WTC11 (cell line): ENCODE data around the gene KDM4C.

Experiments used
- ATF2 ChIP-seq: sonication (generic); formaldehyde crosslinking; IDR thresholded peaks from 2 replicates; pipeline ENCODE4 v1.8.1; 2022; ENCODE audit warnings: low read depth, missing genetic modification reagents, borderline replicate concordance
- CTCF ChIP-seq: fragments of 200-600 bp; IDR thresholded peaks from 2 replicates; pipeline ENCODE4 v1.8.0; 2022; ENCODE audit warnings: antibody characterized with exemption
- ETV6 ChIP-seq: sonication (generic); formaldehyde crosslinking; IDR thresholded peaks from 2 replicates; pipeline ENCODE4 v1.8.1; 2022; ENCODE audit warnings: mild to moderate bottlenecking, missing genetic modification reagents
- RELA ChIP-seq: sonication (generic); formaldehyde crosslinking; IDR thresholded peaks from 2 replicates; pipeline ENCODE4 v1.8.1; 2022; ENCODE audit warnings: missing genetic modification reagents, mild to moderate bottlenecking, borderline replicate concordance
- TEAD4 ChIP-seq: sonication (generic); formaldehyde crosslinking; IDR thresholded peaks from 2 replicates; pipeline ENCODE4 v1.8.0; 2022; ENCODE audit warnings: mild to moderate bottlenecking, missing genetic modification reagents
- ZNF138 ChIP-seq: sonication (generic); formaldehyde crosslinking; conservative IDR thresholded peaks from 2 replicates; pipeline ENCODE4 v1.8.1; 2022; ENCODE audit warnings: mild to moderate bottlenecking, moderate library complexity, missing genetic modification reagents

GRCh38 chr9:7130266-7130820 is 372.6 kb downstream of the KDM4C start:
- TF ChIP-seq ATF2 (CRISPR knock-in tag) (no peak), CTCF (no peak), ETV6 (no peak), RELA (no peak), ZNF138 (CRISPR knock-in tag) (no peak), TEAD4 (CRISPR knock-in tag) (no peak)
